GM23248 (cell line): ENCODE data around the gene SH3GLB1.

ENCODE experiments used
- EZH2 ChIP-seq: fragments of 200-600 bp; sonication (generic); IDR thresholded peaks from 2 replicates; pipeline ENCODE4 v1.6.1; 2018; ENCODE audit warnings: antibody characterized with exemption, mild to moderate bottlenecking; ENCODE audit not compliant: insufficient read depth, poor library complexity, severe bottlenecking
- EZH2phosphoT487 ChIP-seq: fragments of 200-600 bp; sonication (generic); IDR thresholded peaks from 2 replicates; pipeline ENCODE4 v1.6.1; 2018; ENCODE audit warnings: antibody characterized with exemption, moderate library complexity, mild to moderate bottlenecking, low read depth; ENCODE audit not compliant: insufficient read depth

DNA sequence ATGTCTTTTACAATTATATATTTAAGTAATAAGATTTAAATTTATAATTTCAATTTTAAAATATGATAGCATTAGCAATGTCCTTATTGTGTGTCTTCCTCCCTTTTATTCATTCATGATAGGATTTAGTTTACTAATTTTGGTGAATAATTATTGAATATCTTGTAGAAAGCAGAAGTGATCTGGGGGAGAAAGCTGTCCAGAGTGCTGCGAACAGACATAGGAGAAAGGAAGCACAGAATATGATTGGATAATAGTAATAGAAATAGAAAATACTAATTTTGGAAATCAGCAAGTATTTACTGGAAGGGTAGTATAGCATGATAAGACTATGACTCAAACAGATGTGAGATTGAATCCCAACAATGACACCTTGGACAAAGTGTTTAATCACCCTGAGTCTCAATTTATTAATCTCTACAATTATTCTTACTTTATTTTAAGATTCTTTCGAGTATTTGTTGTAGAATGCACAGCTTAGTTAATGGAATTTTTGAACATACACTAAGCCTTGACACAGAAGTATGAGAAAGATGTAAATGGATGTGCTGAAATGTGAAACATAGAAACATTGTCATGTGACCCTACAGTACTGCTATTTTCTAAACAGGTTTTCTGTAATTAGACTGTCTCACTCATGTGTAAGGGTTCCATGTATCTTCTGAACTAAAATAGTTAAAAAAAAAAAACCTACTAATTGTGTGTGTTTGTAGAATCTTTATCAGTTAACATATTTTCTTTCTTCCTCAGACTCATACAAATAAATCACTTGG is 7.9 kb downstream of the SH3GLB1 start:
- TF ChIP-seq EZH2phosphoT487 (no peak), EZH2 (no peak)
